Measurements from ENCODE around the gene GALNT1. TPM values are rescaled to one million over a fixed set of nuclear protein-coding genes. Genes with fewer than 3 reads are reported as not detected.

GALNT1 gene
- total RNA-seq, 1 experiment from 2014 or later: 5.4 TPM

DNA sequence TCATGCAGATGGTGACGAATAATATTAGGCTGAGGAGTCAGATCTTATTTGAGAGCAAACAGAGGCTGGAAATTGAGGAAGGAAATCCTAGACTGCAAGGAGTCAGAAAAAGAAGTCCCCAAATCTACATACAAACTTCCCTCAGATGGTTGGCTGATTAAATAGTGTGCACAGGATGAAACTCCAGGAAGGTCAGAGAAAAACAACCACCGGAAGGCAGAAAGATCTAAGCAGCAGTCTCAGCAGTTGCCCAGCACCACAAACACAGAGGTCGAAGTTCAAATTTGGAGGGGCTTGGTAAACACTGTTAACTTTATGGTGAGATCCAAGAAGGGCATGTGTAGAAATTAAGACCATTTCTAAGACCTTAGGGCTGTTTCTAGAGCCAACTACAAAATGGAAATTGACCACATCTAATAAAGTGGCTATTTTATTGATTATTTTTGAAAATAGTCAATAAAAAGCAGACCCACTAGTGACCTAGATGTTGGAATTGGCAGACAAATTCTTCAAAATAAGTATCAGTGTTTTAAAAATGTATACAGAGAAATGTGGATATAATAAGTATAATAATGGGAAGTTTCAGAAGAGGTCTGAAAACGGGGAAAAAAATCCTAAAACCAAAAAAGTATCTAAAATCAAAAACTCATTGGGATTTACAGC lies 134.8 kb downstream of the GALNT1 start:
- no peak for DNase-seq (ENCODE audit: low spot score)

DNA sequence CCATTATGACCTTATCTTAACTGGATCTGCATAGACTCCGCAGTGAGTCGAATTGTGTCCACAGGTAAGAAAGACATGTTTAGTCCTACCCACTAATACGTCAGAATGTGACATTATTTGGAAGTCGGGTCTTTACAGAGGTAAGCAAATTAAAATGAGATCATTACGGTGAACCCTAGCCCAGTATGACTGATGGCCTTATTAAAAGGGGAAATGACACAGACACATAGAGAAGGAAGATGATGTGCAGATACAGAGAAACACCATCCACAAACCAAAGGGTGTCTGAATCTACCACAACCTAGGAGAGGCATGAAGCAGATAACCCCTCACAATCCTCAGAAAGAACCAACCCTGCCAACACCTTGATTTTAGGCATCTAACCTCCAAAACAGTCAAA lies 135.6 kb downstream of the GALNT1 start:
- DNase-seq (ENCODE audit: low spot score): no peak

DNA sequence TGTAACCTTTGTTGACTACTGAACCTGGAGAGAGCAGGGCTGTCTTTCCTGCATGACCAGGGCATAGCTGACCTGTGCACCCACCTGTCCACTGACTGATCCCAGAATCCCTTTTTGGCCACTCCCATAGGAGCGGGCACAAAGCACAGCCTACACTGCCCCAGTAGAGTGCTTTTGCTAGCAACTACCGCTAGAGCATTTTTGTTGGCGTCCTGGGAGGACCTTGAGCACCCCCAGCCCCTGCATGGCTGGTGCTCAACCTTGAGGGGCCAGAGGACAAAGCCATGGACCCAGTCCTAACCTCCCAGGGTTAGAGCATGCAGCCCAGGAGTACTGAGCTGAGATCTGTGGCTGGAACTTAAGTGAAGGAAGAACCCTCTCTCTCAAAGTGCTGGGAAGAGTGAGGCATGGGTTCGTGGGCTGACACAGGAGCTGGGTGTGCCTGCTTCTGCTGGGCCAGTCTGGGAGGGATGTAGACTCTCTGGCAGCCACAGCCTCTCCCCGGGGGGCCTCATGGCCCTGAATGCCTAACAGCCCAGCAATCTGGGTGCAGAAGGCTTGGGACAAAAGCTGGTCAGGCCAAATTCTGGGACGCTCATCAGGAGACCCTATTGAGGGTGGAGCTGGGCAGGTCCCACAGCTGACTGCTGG lies 140.0 kb downstream of the GALNT1 start:
- no peak for DNase-seq (ENCODE audit: low spot score)

DNA sequence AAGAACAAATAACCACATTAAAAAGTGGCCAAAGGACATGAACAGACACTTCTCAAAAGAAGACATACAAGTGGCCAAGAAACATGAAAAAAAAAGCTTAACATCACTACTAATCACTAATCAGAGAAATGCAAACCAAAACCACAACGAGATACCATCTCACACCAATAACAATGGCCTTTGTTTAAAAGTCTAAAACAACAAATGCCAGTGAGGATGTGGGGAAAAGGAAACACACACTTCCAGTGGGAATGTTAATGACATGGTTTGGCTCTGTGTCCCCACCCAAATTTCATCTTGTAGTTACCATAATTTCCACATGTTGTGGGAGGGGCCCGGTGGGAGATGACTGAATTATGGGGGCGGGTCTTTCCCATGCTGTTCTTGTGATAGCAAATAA lies 147.1 kb downstream of the GALNT1 start:
- DNase-seq (ENCODE audit: low spot score): no peak

DNA sequence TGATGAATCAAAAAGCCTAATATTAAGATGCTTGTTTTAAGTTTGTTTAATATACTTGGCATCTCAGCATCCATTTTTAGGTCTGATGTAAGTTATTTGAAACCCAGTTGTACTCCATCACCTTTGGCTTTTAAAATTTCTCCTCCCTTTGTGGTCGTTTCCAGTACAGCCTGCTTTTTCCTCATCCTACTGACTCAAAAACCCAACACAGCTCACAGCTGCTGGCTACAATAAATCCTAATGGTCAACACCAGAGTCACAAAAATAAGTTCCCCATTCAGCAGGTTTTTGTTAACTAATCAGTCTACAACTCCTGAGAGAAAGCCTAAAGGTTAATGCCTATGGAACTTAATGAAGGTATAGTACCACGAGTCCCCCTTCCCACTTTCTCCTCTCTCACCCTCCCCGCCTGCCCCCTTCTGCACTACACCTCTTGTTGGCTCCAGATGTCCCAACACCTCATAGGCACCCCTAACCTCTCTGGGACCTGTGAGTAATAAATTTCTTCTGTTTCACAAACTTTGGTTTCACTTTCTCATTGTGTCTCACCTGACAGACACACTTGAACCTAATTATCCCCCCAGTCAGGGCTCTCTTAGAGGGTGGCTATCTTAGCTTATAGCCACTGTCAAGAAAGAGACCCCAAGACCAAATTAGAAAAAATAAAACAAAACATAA lies 148.6 kb downstream of the GALNT1 start:
- DNase-seq (ENCODE audit: low spot score): no peak

DNA sequence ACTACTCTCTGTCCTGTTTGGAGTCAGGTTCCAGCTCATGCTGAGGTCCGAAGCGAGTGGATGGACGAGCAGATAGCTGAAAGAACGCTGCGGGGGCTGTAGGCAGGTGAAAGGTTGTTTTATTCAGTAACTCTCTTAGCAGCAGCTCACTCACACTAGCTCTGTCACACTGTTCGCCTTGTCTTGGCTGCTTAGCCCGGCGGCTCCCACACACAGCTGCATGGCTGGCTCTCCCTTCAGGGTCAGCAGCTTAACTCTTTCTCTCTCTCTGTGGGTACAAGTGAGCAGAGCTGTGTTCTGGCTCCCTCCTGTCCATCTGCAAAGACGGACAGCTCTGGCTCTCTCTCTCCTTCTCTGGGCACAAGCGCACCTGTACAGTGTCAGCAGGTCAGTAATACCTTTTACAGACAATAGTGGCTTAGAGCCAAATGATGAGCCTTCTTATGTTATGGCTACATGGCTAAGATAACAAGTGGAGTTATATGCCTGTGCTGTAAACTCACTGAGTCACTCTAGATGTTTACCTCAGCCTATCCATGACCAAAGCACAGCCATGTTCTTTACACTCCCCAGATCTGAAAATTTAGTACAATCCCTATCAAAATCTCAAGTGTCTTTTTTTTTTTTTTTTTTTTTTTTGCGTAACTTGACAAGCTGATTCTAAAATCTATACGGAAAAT lies 149.3 kb downstream of the GALNT1 start:
- DNase-seq (ENCODE audit: low spot score): no peak

DNA sequence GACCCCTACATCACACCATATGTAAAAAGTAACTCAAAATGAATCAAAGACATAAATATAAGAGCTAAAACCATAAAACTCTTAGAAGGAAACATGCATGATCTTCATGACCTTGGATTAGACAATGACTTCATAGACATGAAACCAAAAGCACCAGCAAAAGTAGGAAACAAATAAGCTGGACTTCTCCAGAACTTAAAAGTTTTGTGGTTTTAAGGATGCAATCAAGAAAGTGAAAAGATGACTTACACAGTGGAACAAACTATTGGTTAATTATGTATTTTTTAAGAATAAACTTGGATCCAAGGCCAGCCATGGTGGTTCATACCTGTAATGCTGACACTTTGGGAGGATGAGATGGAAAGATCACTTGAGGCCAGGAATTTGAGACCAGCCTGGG lies 150.2 kb downstream of the GALNT1 start:
- DNase-seq (ENCODE audit: low spot score): no peak

DNA sequence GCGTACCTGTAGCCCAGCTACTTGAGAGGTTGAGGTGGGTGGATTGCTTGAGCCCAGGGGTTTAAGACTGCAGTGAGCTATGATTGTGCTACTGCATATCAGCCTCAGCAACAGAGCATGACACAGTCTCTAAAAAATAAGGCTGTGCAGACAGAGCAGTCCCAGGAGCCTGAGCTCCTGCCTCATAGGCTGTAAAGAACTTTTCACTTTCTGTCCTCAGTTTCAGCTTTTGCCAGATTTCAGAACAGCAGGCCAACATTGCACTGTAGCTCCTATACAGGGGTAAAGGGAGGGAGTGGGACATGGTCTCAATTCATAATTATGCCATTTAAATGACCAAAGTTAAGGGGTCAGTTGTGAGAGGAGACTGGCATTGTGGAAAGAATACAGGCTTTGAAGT lies 150.6 kb downstream of the GALNT1 start:
- DNase-seq (ENCODE audit: low spot score): no peak

DNA sequence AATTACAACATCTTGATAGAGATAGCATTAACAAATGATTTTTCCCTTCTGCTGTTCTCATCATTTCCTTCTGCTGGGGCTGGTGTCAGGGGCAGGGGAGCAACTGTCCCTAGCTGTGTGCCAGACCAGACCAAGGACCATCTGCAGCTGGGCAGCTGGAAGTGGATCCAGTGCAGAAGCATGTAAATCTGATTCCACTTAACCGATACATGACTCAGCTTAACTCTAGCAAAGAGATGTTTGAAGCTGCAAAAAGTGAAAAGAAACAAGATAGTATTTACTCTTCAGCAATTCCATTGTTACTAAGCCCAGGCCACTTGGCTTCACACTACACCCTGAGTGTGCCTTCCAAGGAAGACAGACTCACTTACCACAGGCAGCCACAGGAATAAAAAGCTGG lies 151.1 kb downstream of the GALNT1 start:
- DNase-seq (ENCODE audit: low spot score): no peak

DNA sequence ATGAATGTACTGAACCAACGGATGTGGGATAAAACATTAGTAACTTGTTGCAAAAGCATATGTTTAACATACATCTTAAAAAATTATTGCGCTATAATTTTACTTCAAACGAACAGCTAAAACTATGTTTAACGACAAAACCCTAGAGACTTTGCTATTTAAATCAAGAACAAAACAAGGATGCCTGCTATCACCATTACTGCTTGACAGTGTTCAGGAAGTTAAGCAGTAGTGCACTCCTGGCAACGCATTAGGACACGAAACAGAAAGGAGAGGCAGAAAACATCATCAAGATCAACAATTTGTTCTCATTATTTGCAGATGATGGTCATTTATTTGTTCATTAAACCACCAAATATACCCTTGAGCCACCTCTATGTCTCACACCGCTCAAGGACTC lies 151.9 kb downstream of the GALNT1 start:
- DNase-seq (ENCODE audit: low spot score): no peak

DNA sequence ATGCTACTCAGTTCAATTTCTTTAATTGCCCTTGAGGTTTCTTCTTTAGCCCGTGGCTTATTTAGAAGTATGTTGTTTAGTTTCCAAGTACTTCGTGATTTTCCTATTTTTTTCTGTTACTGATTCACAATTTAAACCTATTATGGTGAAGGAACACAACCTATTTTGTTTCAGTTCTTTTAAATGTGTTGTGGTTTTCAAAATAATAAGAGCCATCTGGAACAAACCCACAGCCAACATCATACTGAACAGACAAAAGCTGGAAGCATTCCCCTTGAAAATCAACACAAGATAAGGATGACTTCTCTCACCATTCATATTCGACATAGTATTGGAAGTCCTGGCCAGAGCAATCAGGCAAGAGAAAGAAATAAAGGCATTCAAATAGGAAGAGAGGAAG lies 155.2 kb downstream of the GALNT1 start:
- no peak for DNase-seq (ENCODE audit: low spot score)

DNA sequence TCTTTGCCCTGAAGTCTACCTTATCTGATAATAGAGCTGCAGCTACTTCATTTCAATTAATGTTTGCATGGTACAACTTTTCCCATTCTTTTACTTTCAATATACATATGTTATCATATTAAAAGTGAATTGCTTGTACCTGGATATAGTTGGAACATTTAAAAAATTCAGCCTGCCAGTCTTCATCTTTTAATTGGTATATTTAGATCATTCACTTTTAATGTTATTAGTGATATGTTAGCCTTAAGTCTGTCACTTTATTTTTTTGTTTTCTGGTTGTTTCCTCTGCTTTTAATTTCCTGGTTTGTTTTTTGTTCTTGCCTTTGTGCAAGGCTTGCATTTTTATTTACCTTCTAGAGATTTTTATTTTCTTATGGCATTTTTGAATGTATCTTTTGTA lies 158.2 kb downstream of the GALNT1 start:
- no peak for DNase-seq (ENCODE audit: low spot score)

DNA sequence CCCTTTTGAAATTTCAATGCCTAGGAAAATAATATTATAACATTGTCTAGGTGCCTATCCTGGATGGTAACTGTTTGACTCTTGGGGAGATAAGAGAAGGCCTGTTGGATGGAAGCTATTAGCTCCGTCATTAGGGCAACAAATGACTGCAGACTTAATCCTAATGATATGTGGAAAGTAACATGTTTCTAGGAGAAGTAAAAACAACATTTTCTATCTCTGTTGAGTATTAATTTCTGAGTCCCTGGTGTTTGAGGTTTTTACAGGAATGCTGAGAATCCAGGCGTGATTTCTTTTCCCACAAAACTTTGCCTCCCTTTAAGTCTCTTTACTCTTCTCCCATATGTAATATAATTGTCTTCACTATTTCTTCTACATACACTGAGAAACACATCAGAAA lies 159.1 kb downstream of the GALNT1 start:
- DNase-seq (ENCODE audit: low spot score): no peak

DNA sequence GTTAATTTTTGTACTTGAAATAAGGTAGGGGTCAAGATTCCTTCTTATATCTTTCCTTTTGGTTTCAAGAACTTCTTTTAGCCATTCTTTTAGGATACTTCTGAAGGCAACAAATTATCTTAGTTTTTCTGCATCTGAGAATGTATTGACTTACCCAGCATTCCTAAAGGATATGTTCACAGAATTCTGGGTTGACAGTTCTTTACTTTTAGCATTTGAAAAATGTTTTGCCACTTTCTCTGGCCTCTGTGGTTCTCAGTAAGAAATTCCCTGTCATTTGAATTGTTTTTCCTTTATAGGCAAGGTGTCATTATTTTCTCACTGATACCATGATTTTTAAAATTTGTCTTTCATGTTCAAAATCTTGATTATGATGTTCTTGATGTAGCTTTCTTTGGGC lies 162.4 kb downstream of the GALNT1 start:
- no peak for DNase-seq (ENCODE audit: low spot score)

DNA sequence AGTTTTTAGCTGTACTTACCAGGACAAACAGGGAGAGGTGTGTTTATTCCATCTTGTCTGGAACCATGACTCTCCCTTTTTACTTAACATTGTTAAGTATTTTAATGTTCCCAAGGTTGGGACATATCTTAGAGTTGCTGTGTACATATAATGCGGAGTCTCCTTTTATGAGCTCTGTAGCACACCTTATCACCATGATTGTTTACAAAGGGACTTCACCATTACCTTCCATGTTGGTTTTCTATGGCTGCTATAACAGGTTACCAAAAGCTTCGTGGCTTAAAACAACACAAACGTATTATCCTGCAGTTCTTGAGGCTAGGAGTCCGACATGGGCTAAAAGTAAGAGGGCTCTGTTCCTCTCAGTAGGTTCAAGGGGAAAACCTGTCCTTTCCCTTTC lies 164.3 kb downstream of the GALNT1 start:
- no peak for DNase-seq (ENCODE audit: low spot score)

DNA sequence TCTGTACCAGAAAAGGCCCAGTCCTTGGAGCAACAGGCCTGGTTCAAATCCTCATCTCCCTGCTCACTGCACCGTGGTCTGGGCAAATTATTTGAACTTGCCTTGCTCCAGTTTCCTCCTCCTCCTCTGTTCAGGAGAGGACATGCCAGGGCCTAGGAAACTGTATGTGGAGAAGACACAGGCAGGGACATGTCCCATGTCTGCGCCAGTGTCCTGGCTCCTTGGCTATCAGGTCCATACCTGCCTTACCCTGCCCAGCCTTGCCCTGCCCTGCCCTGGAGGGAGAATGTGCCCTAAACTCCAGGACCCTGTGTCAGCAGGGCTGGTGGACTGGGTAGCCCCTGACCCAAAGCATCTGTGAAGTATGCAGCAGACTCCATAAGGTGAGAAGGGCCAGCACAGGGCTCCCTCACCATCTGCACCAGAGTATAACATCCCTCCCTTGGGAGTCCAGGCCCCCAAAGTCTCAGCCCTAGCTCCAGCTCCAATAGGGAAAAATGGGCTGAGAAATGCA lies 165.3 kb downstream of the GALNT1 start:
- no peak for DNase-seq (ENCODE audit: low spot score)

DNA sequence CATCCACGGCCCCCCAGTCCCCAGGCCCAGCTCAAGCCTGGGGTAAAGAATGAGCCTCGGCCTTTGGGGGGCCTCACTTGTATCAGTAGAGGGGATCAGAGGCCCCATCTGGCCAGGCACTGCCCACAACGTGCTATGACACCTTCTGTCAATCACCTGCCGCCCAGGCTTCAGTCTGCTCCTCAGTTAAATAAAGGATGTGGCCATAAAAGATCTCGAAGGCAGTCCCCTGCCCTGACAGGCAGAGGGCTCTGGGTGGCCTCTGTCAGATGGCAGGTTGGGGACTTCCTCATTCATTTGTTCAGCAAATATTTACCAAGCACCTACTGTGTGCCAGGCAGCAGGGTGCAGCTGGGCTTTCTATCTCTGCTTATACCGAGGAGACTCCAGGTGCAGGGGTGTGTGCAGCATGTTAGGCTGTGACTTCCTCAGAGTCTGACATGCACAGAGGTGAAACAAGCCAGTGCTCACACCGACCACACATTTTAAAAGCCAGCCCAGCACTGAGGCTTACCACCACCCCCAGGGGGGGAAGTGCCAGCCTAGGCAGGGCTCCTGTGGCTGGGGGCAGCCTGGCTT lies 166.4 kb downstream of the GALNT1 start:
- DNase-seq (ENCODE audit: low spot score): no peak

DNA sequence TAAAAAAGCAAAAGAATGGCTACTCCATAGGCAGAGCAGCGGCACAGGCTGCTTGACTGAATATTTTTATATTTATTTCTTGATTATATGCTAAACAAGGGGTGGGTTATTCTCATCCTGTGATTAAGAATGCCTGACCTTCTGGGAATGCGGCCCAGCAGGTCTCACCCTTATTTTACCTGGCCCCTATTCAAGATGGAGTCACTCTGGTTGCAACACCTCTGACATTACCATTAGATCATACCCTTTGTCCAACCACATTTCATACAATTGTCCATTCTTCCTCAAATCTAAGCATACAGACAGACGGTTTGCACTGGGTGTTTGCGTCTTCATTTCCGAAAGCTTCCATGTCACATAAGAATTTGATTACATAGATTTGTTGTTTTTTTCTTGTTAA lies 168.2 kb downstream of the GALNT1 start:
- DNase-seq (ENCODE audit: low spot score): no peak

DNA sequence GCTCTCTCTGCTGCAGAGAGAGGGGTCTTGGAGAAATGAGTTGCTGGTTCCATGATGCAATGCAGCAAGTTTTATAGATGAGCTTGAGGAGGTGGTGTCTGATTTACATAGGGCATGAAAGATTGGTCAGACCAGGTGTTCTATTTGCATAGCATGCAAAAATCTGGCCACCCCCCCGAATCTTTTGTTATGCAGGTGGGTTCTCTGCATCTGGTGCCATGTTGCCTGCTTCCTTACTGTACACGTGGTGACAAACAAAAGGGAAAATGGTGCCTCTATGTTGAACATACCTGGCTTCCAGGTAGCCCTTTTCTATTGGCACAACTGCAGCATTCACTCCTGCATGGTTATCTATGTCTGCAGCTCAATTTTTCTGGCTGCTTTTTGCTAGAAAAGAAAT lies 169.4 kb downstream of the GALNT1 start:
- DNase-seq (ENCODE audit: low spot score): no peak

DNA sequence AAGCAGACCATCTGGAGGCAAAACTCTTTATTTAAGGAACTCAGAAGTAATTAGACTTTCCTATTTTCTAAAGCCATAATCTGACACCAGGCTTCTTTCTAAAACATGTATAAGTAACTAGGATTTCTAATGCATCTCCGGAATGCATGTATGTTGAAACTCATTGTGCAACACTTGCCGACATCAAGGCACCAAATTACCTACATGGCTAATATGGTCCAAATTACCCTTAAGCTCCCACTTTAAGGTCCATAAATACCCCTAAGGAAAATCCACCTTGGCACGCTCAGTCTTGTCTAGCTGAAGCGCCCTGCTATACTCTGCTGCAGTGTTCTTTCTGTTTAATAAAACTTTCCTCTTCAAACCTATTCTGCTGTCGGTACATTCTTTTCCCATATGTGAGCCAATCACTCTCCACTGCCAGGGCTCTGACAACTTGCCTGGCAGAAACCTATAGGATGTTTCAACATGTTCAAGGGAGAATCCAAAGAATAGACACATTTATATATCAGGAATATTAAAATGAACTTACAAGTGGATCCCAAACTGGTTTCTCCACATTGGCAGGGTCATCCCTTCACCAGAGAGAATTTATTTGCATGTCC lies 171.9 kb downstream of the GALNT1 start:
- no peak for DNase-seq (ENCODE audit: low spot score)

DNA sequence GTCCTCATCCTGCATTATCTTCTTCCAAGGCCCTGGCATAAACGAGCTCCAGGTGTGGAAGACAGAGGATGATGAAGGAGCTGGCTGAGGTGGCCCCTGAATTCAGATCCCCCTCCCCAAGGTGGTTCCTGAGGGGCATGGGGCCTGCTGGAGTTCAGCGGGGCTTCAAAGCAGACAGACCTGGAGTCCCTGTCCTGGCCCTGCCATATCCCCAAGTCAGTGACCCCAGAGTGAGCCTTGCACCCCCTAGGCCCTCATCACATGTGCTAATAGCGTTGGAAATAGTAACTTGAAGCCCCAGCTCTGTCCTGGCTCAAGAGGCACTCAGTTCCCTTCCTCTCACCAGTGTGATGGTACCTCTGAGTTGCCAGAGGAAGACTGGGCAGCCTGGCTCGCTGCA lies 172.9 kb downstream of the GALNT1 start:
- DNase-seq (ENCODE audit: low spot score): no peak

DNA sequence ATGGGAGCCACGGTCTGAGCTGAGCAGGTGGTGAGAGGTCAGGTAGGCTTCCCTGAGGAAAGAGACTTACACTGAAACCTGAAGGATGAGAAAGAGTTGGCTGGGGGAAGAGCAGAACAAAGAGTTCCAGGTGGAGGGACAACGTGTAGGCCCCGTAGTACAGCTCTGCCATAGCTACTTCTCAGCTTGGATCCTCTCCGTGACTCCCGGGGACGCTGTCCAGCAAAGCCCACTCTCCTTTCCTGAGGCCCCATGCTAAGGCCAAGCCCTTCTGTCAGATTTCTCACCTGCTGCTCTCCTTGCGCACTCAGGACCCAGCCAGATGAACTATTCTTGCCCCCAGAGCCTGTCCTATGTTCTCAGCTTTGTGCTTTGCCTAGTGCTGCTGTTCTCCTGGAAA lies 173.8 kb downstream of the GALNT1 start:
- no peak for DNase-seq (ENCODE audit: low spot score)

Measured in HT-29 (cell line).